WTC11 (cell line): Measurements from ENCODE around the gene EYS.
"Not testable (repeated sequence)": the region's sequence is repeated elsewhere in the genome, so short reads cannot be mapped to it uniquely, and the experiment has no call there.

Experiments
- CREM ChIP-seq: sonication (generic); formaldehyde crosslinking; IDR thresholded peaks from 2 replicates; pipeline ENCODE4 v1.8.1; 2022; ENCODE audit warnings: mild to moderate bottlenecking, missing genetic modification reagents, moderate library complexity
- ESRRA ChIP-seq: sonication (generic); formaldehyde crosslinking; IDR thresholded peaks from 2 replicates; pipeline ENCODE4 v1.8.1; 2022; ENCODE audit warnings: mild to moderate bottlenecking, missing genetic modification reagents, borderline replicate concordance
- JUN ChIP-seq: sonication (generic); formaldehyde crosslinking; IDR thresholded peaks from 2 replicates; pipeline ENCODE4 v1.8.0; 2023; ENCODE audit warnings: mild to moderate bottlenecking, missing genetic modification reagents
- NFYB ChIP-seq: sonication (generic); formaldehyde crosslinking; conservative IDR thresholded peaks from 2 replicates; pipeline ENCODE4 v1.8.0; 2022; ENCODE audit warnings: low read depth, missing genetic modification reagents
- NR1H2 ChIP-seq: sonication (generic); formaldehyde crosslinking; IDR thresholded peaks from 2 replicates; pipeline ENCODE4 v1.9.0; 2021; ENCODE audit warnings: mild to moderate bottlenecking, moderate library complexity, missing genetic modification reagents
- NR3C1 ChIP-seq: sonication (generic); formaldehyde crosslinking; conservative IDR thresholded peaks from 2 replicates; pipeline ENCODE4 v1.8.1; 2023; ENCODE audit warnings: low read depth, mild to moderate bottlenecking, missing genetic modification reagents
- TEAD1 ChIP-seq: sonication (generic); formaldehyde crosslinking; IDR thresholded peaks from 2 replicates; pipeline ENCODE4 v1.8.0; 2022; ENCODE audit warnings: mild to moderate bottlenecking, missing genetic modification reagents
- TF ChIP-seq, protein P1 (sequence below): fragments of 200-600 bp; IDR thresholded peaks from 2 replicates; pipeline ENCODE4 v1.8.0; 2022; ENCODE audit warnings: antibody characterized with exemption
- TF ChIP-seq, protein P2 (sequence below): sonication (generic); formaldehyde crosslinking; IDR thresholded peaks from 2 replicates; pipeline ENCODE4 v1.8.1; 2022; ENCODE audit warnings: low read depth, mild to moderate bottlenecking, moderate library complexity, missing genetic modification reagents, borderline replicate concordance
- TF ChIP-seq, protein P3 (sequence below): sonication (generic); formaldehyde crosslinking; IDR thresholded peaks from 2 replicates; pipeline ENCODE4 v1.8.0; 2023; ENCODE audit warnings: missing genetic modification reagents

DNA sequence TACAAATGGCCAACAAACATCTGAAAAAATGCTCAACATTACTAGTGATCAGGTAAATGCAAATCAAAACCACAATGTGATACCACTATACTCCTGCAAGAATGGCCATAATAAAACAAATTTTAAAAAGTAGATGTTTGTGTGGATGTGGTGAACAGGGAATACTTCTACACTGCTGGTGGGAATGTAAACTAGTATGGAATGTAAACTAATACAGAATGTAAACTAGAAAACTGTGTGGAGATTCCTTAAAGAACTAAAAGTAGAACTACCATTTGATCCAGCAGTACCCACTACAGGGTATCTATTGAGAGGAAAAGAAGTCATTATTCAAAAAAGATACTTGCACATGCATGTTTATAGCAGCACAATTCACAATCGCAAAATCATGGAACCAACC lies 1878.3 kb downstream of the EYS start:
- TF ChIP-seq, protein P1, sequence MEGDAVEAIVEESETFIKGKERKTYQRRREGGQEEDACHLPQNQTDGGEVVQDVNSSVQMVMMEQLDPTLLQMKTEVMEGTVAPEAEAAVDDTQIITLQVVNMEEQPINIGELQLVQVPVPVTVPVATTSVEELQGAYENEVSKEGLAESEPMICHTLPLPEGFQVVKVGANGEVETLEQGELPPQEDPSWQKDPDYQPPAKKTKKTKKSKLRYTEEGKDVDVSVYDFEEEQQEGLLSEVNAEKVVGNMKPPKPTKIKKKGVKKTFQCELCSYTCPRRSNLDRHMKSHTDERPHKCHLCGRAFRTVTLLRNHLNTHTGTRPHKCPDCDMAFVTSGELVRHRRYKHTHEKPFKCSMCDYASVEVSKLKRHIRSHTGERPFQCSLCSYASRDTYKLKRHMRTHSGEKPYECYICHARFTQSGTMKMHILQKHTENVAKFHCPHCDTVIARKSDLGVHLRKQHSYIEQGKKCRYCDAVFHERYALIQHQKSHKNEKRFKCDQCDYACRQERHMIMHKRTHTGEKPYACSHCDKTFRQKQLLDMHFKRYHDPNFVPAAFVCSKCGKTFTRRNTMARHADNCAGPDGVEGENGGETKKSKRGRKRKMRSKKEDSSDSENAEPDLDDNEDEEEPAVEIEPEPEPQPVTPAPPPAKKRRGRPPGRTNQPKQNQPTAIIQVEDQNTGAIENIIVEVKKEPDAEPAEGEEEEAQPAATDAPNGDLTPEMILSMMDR, result not testable (repeated sequence)
- TF ChIP-seq, protein P2, sequence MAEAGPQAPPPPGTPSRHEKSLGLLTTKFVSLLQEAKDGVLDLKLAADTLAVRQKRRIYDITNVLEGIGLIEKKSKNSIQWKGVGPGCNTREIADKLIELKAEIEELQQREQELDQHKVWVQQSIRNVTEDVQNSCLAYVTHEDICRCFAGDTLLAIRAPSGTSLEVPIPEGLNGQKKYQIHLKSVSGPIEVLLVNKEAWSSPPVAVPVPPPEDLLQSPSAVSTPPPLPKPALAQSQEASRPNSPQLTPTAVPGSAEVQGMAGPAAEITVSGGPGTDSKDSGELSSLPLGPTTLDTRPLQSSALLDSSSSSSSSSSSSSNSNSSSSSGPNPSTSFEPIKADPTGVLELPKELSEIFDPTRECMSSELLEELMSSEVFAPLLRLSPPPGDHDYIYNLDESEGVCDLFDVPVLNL (CRISPR knock-in tag), result not testable (repeated sequence)
- not testable (repeated sequence) for TF ChIP-seq CREM; TEAD1; ESRRA (CRISPR knock-in tag); NR3C1; NFYB; NR1H2 (CRISPR knock-in tag); JUN
- TF ChIP-seq, protein P3, sequence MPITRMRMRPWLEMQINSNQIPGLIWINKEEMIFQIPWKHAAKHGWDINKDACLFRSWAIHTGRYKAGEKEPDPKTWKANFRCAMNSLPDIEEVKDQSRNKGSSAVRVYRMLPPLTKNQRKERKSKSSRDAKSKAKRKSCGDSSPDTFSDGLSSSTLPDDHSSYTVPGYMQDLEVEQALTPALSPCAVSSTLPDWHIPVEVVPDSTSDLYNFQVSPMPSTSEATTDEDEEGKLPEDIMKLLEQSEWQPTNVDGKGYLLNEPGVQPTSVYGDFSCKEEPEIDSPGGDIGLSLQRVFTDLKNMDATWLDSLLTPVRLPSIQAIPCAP (CRISPR knock-in tag), result not testable (repeated sequence)
